Measurements from ENCODE around the gene NFASC.

DNA sequence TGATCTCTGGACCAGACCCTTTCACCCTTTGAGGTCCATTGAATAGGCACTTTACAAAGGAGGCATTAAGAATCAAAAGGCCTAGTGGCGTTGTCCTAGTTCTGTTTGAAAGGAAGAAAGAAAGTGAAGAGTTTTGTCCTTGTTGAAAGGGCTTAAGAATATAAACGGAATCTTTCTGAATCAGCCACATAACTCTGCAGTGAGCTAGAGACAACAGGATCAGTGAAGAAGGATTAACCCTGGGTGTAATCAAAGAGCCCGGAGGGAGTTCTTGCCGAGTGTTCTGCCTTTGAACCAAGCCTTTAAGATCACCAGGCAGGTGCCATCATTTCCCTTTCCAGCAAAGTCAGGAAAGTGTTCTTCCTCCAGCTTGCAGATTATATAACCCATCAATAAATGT lies 117.5 kb downstream of the NFASC start:
- TF ChIP-seq ZNF274 (IDR thresholded peaks at IDR 0.05; ENCODE audit: low read length): no peak
- no peak for TF ChIP-seq ZNF274 (tag by site-specific recombination; IDR thresholded peaks at IDR 0.05; ENCODE audit: borderline replicate concordance)
- no peak for TF ChIP-seq BCL11A (tag by site-specific recombination; IDR thresholded peaks at IDR 0.05; ENCODE audit: low read depth)
- TF ChIP-seq, protein P1, sequence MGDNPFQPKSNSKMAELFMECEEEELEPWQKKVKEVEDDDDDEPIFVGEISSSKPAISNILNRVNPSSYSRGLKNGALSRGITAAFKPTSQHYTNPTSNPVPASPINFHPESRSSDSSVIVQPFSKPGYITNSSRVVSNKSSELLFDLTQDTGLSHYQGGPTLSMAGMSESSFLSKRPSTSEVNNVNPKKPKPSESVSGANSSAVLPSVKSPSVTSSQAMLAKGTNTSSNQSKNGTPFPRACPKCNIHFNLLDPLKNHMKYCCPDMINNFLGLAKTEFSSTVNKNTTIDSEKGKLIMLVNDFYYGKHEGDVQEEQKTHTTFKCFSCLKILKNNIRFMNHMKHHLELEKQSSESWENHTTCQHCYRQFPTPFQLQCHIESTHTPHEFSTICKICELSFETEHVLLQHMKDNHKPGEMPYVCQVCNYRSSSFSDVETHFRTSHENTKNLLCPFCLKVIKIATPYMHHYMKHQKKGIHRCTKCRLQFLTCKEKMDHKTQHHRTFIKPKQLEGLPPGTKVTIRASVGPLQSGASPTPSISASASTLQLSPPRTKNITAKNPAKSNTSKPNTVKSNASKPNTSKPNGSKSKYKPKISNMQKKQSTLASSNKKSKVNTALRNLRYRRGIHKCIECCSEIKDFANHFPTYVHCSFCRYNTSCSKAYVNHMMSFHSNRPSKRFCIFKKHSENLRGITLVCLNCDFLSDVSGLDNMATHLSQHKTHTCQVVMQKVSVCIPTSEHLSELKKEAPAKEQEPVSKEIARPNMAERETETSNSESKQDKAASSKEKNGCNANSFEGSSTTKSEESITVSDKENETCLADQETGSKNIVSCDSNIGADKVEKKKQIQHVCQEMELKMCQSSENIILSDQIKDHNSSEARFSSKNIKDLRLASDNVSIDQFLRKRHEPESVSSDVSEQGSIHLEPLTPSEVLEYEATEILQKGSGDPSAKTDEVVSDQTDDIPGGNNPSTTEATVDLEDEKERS (tag by site-specific recombination; IDR thresholded peaks at IDR 0.05): no peak
